ENCODE results near the gene HMGXB4.
A peak's percentile ranks its signal among the peaks of the same experiment; 100 is the strongest.

The HMGXB4 gene

GRCh38 chr22:35257321-35258190 lies at the start of gene HMGXB4:
HMGXB4 (plus strand) TSS chr22:35257493; CDS start chr22:35262391, 4,898 bp downstream.
- TF ChIP-seq CTCF (IDR thresholded peaks at IDR 0.05; ENCODE audit: low read length, missing control alignments), result no peak
- H3K4me3 ChIP-seq (replicated peaks; ENCODE audit: low read depth, low read length), result peak within 1 kb of the TSS; percentile 87
- DNase-seq (ENCODE audit: low read depth), result peak; percentile 90

GRCh38 chr22:35208003-35208402 lies 49.3 kb upstream of the HMGXB4 start:
- no peak for DNase-seq (ENCODE audit: low read depth)

GRCh38 chr22:35209203-35209602 lies 48.1 kb upstream of the HMGXB4 start:
- no peak for TF ChIP-seq CTCF (IDR thresholded peaks at IDR 0.05; ENCODE audit: low read length, missing control alignments)
- no peak for DNase-seq (ENCODE audit: low read depth)
- no peak overlapping the region for H3K4me3 ChIP-seq (replicated peaks; ENCODE audit: low read depth, low read length)

More at GRCh38 chr22:35208003-35208402, 49.3 kb upstream of the HMGXB4 start:
- no peak for TF ChIP-seq CTCF (IDR thresholded peaks at IDR 0.05; ENCODE audit: low read length, missing control alignments)
- no peak overlapping the region for H3K4me3 ChIP-seq (replicated peaks; ENCODE audit: low read depth, low read length)

GRCh38 chr22:35212009-35212408 lies 45.3 kb upstream of the HMGXB4 start:
- DNase-seq (ENCODE audit: low read depth), result peak; percentile 58
- TF ChIP-seq CTCF (IDR thresholded peaks at IDR 0.05; ENCODE audit: low read length, missing control alignments), result no peak
- no peak overlapping the region for H3K4me3 ChIP-seq (replicated peaks; ENCODE audit: low read depth, low read length)

- TF ChIP-seq CTCF (IDR thresholded peaks at IDR 0.05; ENCODE audit: low read length, missing control alignments), result no peak
- DNase-seq (ENCODE audit: low read depth), result no peak
- H3K4me3 ChIP-seq (replicated peaks; ENCODE audit: low read depth, low read length), result no peak overlapping the region
Measured at GRCh38 chr22:35212996-35213395, 44.3 kb upstream of the HMGXB4 start.

- no peak for TF ChIP-seq CTCF (IDR thresholded peaks at IDR 0.05; ENCODE audit: low read length, missing control alignments)
- no peak overlapping the region for H3K4me3 ChIP-seq (replicated peaks; ENCODE audit: low read depth, low read length)
- DNase-seq (ENCODE audit: low read depth), result no peak
Measured at GRCh38 chr22:35214968-35215367, 42.3 kb upstream of the HMGXB4 start.

GRCh38 chr22:35215993-35216392 lies 41.3 kb upstream of the HMGXB4 start:
- no peak overlapping the region for H3K4me3 ChIP-seq (replicated peaks; ENCODE audit: low read depth, low read length)
- no peak for DNase-seq (ENCODE audit: low read depth)
- no peak for TF ChIP-seq CTCF (IDR thresholded peaks at IDR 0.05; ENCODE audit: low read length, missing control alignments)

Data from fibroblast of pulmonary artery (primary cell).